H9 (cell line): ENCODE measurements around the gene ZFR2. TPM values are rescaled to one million over a fixed set of nuclear protein-coding genes. Genes with fewer than 3 reads are reported as not detected.

ENCODE experiments used
- DNase-seq: peaks from one replicate; pipeline ENCODE4 v3.0.0-alpha.2; 2017
- H2AFZ ChIP-seq: one replicate; pipeline ENCODE4 v1.6.1; 2013; ENCODE audit warnings: mild to moderate bottlenecking, low read length, control low read depth, moderate library complexity
- H2AK5ac ChIP-seq: 2 replicates; pipeline ENCODE4 v1.6.1; 2013; ENCODE audit warnings: low read length, control low read depth, mixed read lengths; ENCODE audit not compliant: insufficient read length
- H2BK120ac ChIP-seq: one replicate; pipeline ENCODE4 v1.6.1; 2013; ENCODE audit warnings: low read depth, mild to moderate bottlenecking, low read length, control low read depth, inconsistent platforms; ENCODE audit not compliant: poor library complexity, severe bottlenecking
- H2BK12ac ChIP-seq: 2 replicates; pipeline ENCODE4 v1.6.1; 2013; ENCODE audit warnings: low read length, control low read depth, mixed read lengths, low read depth; ENCODE audit not compliant: insufficient read length
- H2BK15ac ChIP-seq: 2 replicates; pipeline ENCODE4 v1.6.1; 2013; ENCODE audit warnings: low read depth, low read length, control low read depth
- H2BK20ac ChIP-seq: one replicate; pipeline ENCODE4 v1.6.1; 2013; ENCODE audit warnings: low read depth, mild to moderate bottlenecking, low read length, control low read depth, inconsistent platforms; ENCODE audit not compliant: poor library complexity, severe bottlenecking
- H2BK5ac ChIP-seq: 2 replicates; pipeline ENCODE4 v1.6.1; 2013; ENCODE audit warnings: low read length, control low read depth, mixed read lengths; ENCODE audit not compliant: insufficient read length
- H3K14ac ChIP-seq: 2 replicates; pipeline ENCODE4 v1.6.1; 2013; ENCODE audit warnings: low read length, control low read depth; ENCODE audit not compliant: insufficient read depth
- H3K18ac ChIP-seq: 2 replicates; pipeline ENCODE4 v1.6.1; 2013; ENCODE audit warnings: low read depth, mild to moderate bottlenecking, mixed read lengths, low read length, control low read depth; ENCODE audit not compliant: insufficient read length
- H3K23ac ChIP-seq: 2 replicates; pipeline ENCODE4 v1.6.1; 2013; ENCODE audit warnings: low read length, control low read depth, mixed read lengths, low read depth; ENCODE audit not compliant: insufficient read length
- H3K23me2 ChIP-seq: 2 replicates; pipeline ENCODE4 v1.6.1; 2013; ENCODE audit warnings: low read depth, mild to moderate bottlenecking, mixed read lengths, low read length, control low read depth; ENCODE audit not compliant: insufficient read length, poor library complexity, severe bottlenecking
- H3K27ac ChIP-seq: 2 replicates; pipeline ENCODE4 v1.5.1; 2013; ENCODE audit warnings: low read length, control low read depth, mixed read lengths, low read depth; ENCODE audit not compliant: insufficient read length
- H3K27me3 ChIP-seq: 2 replicates; pipeline ENCODE4 v1.6.1; 2013; ENCODE audit warnings: low read length, control low read depth, inconsistent platforms; ENCODE audit not compliant: insufficient read depth
- H3K4ac ChIP-seq: 2 replicates; pipeline ENCODE4 v1.6.1; 2013; ENCODE audit warnings: low read depth, mild to moderate bottlenecking, control low read depth, inconsistent platforms, low read length, moderate library complexity
- H3K4me1 ChIP-seq: 2 replicates; pipeline ENCODE4 v1.6.1; 2013; ENCODE audit warnings: low read length, control low read depth, inconsistent platforms; ENCODE audit not compliant: insufficient read depth
- H3K4me2 ChIP-seq: 2 replicates; pipeline ENCODE4 v1.6.1; 2013; ENCODE audit warnings: low read length, control low read depth, mixed read lengths; ENCODE audit not compliant: insufficient read length, insufficient read depth
- H3K56ac ChIP-seq: 2 replicates; pipeline ENCODE4 v1.6.1; 2013; ENCODE audit warnings: low read depth, mild to moderate bottlenecking, mixed read lengths, low read length, control low read depth; ENCODE audit not compliant: insufficient read length
- H3K79me1 ChIP-seq: 2 replicates; pipeline ENCODE4 v1.6.1; 2013; ENCODE audit warnings: low read depth, mild to moderate bottlenecking, moderate library complexity, low read length, control low read depth, inconsistent platforms; ENCODE audit not compliant: insufficient read depth, poor library complexity, severe bottlenecking
- H3K79me2 ChIP-seq: 2 replicates; pipeline ENCODE4 v1.6.1; 2013; ENCODE audit warnings: low read length, control low read depth, inconsistent platforms; ENCODE audit not compliant: insufficient read depth
- H3K9ac ChIP-seq: 2 replicates; pipeline ENCODE4 v1.6.1; 2013; ENCODE audit warnings: low read length, control low read depth, mixed read lengths; ENCODE audit not compliant: insufficient read length; ENCODE audit errors: extremely low read depth
- H3K9me3 ChIP-seq: one replicate; pipeline ENCODE4 v1.6.1; 2013; ENCODE audit warnings: low read depth, low read length, inconsistent platforms; ENCODE audit not compliant: control insufficient read depth
- H3T11ph ChIP-seq: one replicate; pipeline ENCODE4 v1.6.1; 2013; ENCODE audit warnings: mild to moderate bottlenecking, low read length, control low read depth, inconsistent platforms
- H4K20me1 ChIP-seq: one replicate; pipeline ENCODE4 v1.6.1; 2013; ENCODE audit not compliant: control insufficient read depth, insufficient read length, insufficient read depth
- H4K5ac ChIP-seq: 2 replicates; pipeline ENCODE4 v1.6.1; 2013; ENCODE audit warnings: low read depth, mild to moderate bottlenecking, mixed read lengths, low read length, control low read depth; ENCODE audit not compliant: insufficient read length
- H4K8ac ChIP-seq: replicated peaks from 2 replicates; pipeline ENCODE4 v1.6.1; 2013; ENCODE audit warnings: low read length, control low read depth, mixed read lengths, low read depth; ENCODE audit not compliant: insufficient read length
- H4K91ac ChIP-seq: 2 replicates; pipeline ENCODE4 v1.6.1; 2013; ENCODE audit warnings: low read depth, mild to moderate bottlenecking, moderate library complexity, mixed read lengths, low read length, control low read depth; ENCODE audit not compliant: insufficient read length
- H3K27ac Mint-ChIP-seq, 3 experiments: 2 replicates in 2 of 3; 3 replicates in 1 of 3; pipeline ENCODE4 v1.8.0; 2020 to 2021; ENCODE audit warnings: mixed read lengths in 3 of 3, mild to moderate bottlenecking in 1 of 3, moderate library complexity in 1 of 3
- H3K27me3 Mint-ChIP-seq: 2 replicates; pipeline ENCODE4 v1.8.0; 2021; ENCODE audit warnings: low read depth, mild to moderate bottlenecking, moderate library complexity, mixed read lengths
- H3K36me3 Mint-ChIP-seq, 3 experiments: 2 replicates in 2 of 3; 3 replicates in 1 of 3; pipeline ENCODE4 v1.8.0; 2020 to 2021; ENCODE audit warnings: low read depth in 3 of 3, mixed read lengths in 3 of 3; ENCODE audit not compliant: insufficient read depth in 1 of 3
- H3K4me1 Mint-ChIP-seq, 2 experiments: 2 replicates each; pipeline ENCODE4 v1.8.0; 2020; ENCODE audit warnings: mixed read lengths in 2 of 2
- H3K4me3 Mint-ChIP-seq, 2 experiments: 2 replicates in 1 of 2; 3 replicates in 1 of 2; pipeline ENCODE4 v1.8.0; 2020 to 2021; ENCODE audit warnings: mild to moderate bottlenecking in 2 of 2, mixed read lengths in 2 of 2, moderate library complexity in 1 of 2
- H3K9me3 Mint-ChIP-seq, 2 experiments: 2 replicates in 1 of 2; 3 replicates in 1 of 2; pipeline ENCODE4 v1.8.0; 2020; ENCODE audit warnings: mild to moderate bottlenecking in 2 of 2, mixed read lengths in 2 of 2, moderate library complexity in 1 of 2
- WGBS: extraction: QIAGEN DNeasy Blood & Tissue Kit; methylation state at CpG from one replicate; pipeline ENCODE4 v1.1.7; 2013; ENCODE audit warnings: missing lambda C conversion rate, low lambda C conversion rate, mixed read lengths; ENCODE audit not compliant: insufficient read length; ENCODE audit errors: extremely low coverage; 5-methylcytosine and 5-hydroxymethylcytosine counted together
- total RNA-seq: library from RNA; stranded (reverse); gene quantifications from 2 replicates; pipeline ENCODE4 v1.2.1, GENCODE V29; 2021
- TF ChIP-seq, protein P1 (sequence below): fragments of 200-600 bp; sonication (generic); conservative IDR thresholded peaks from 3 replicates; pipeline ENCODE4 v1.8.0; 2021; ENCODE audit warnings: antibody characterized with exemption, mild to moderate bottlenecking

Gene ZFR2
- total RNA-seq, 1 experiment from 2014 or later = 18.3 TPM

DNA sequence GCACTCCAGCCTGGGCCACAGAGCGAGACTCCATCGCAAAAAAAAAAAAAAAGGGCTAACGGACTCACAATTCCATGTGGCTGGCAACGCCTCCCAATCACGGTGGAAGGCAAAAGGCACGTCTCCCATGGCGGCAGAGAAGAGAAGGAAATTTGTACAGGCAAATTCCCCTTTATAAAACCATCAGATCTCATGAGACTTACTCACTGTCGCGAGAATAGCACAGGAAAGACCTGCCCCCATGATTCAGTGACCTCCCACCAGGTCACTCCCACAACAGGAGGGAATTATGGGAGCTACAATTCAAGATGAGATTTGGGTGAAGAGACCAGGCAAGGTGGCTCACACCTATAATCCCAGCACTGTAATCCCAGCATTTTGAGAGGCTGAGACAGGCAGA, 45.4 kb upstream of the ZFR2 start:
- Histone ChIP-seq H3K56ac (no peak overlapping the region), H2AFZ (no peak overlapping the region), H3K23ac (no peak overlapping the region), H4K20me1 (no peaks in the 10 kb centered on the region), H4K8ac (no peak overlapping the region), H2BK5ac (no peak overlapping the region), H3K27me3 (no peaks in the 10 kb centered on the region), H2BK20ac (no peak overlapping the region), H2BK120ac (no peak overlapping the region), H3K4ac (no peak overlapping the region), H3K9me3 (peaks cover 12% of the 10 kb centered on the region), H4K5ac (no peak overlapping the region), H4K91ac (no peak overlapping the region), H3K4me2 (no peak overlapping the region), H3K23me2 (no peaks in the 10 kb centered on the region), H2BK15ac (no peak overlapping the region), H3K27ac (no peak overlapping the region), H2BK12ac (no peak overlapping the region), H3K14ac (no peak overlapping the region), H3K79me2 (no peaks in the 10 kb centered on the region), H3T11ph (no peak overlapping the region), H3K18ac (no peak overlapping the region), H3K4me1 (no peaks in the 10 kb centered on the region), H3K9ac (no peak overlapping the region), H2AK5ac (no peak overlapping the region), H3K79me1 (no peaks in the 10 kb centered on the region)
- Mint-ChIP-seq H3K36me3 (peaks cover 45 to 63% (median 55%) of the 10 kb centered on the region in 3 experiments), H3K4me3 (no peak overlapping the region; a peak in 1 of 5 replicates), H3K9me3 (peaks cover 18% of the 10 kb centered on the region in 2 experiments), H3K27me3 (no peaks in the 10 kb centered on the region), H3K4me1 (no peaks in the 10 kb centered on the region), H3K27ac (no peak overlapping the region)
- TF ChIP-seq, protein P1, sequence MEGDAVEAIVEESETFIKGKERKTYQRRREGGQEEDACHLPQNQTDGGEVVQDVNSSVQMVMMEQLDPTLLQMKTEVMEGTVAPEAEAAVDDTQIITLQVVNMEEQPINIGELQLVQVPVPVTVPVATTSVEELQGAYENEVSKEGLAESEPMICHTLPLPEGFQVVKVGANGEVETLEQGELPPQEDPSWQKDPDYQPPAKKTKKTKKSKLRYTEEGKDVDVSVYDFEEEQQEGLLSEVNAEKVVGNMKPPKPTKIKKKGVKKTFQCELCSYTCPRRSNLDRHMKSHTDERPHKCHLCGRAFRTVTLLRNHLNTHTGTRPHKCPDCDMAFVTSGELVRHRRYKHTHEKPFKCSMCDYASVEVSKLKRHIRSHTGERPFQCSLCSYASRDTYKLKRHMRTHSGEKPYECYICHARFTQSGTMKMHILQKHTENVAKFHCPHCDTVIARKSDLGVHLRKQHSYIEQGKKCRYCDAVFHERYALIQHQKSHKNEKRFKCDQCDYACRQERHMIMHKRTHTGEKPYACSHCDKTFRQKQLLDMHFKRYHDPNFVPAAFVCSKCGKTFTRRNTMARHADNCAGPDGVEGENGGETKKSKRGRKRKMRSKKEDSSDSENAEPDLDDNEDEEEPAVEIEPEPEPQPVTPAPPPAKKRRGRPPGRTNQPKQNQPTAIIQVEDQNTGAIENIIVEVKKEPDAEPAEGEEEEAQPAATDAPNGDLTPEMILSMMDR = no peak
- WGBS = no CpG with 5 or more reads among the region's 9 CpGs
- no peak for DNase-seq
